GM19395 (cell line): Measurements from ENCODE around the gene CCDC32.

Source experiments
- ATAC-seq: cut with Tn5 transposase; IDR thresholded peaks from one replicate; pipeline ENCODE4 v1.9.1; 2021; ENCODE audit warnings: mild to moderate bottlenecking, moderate library complexity; ENCODE audit not compliant: unreplicated experiment

The CCDC32 gene

DNA sequence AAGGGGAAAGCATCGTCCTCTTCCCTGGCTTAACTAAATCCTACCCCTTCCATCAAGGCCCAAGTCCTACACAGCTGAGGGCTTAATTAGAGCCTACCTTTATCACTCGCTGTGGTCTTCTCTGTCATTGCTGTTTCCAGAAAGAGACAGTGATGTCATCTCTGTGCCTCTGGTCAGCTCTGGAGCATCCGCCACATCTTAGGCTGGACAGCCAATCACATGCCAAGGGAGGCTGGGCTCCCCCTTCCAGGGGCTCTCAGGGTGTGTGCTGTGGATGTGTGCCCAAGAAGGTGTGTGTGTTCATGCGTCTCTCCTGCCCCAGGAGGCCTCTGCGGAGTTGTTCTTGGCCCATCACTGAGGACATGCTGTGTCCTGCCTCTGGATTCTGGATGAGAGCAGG is 51.2 kb downstream of the CCDC32 start:
- ATAC-seq, result no peak

GRCh38 chr15:40512440-40512839 is 52.4 kb downstream of the CCDC32 start:
- no peak for ATAC-seq

DNA sequence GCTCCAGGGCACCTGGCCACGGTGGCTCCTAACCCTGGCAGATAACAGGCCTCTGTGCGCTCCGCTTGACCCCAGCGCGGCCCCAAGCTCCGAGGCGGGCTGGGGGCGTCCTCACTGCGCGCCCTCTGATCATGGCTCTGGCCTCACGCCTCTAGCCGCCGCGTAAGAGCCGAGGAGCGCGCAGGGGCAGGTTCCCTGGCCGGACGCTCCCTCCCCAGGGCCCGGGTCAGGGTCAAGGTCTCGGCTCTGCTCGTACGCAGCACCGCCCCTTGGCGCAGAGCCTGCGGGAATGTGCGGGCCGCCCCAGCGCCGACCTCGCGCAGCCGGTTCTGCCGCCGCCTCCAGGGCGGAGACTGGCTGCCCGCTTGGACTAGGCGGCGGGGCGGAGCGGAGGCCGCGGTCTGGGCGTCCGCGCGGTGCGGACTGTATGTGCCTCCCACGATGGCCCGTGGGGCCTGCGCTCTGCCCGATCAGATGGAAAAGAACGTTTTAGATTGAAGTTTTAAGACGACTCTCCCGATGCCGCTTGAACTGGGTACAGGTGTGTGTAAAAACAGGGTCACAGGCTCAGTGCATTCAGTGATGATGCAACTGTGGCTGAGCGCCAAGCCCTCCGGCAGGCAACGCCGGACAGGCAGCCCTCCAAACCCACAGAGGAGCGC is 53.2 kb downstream of the CCDC32 start:
- ATAC-seq, result peak; percentile 57

GRCh38 chr15:40511093-40511471 is 53.8 kb downstream of the CCDC32 start:
- ATAC-seq, result peak; percentile 57

- no peak for ATAC-seq
Observed at GRCh38 chr15:40510201-40510600, 54.6 kb downstream of the CCDC32 start.

DNA sequence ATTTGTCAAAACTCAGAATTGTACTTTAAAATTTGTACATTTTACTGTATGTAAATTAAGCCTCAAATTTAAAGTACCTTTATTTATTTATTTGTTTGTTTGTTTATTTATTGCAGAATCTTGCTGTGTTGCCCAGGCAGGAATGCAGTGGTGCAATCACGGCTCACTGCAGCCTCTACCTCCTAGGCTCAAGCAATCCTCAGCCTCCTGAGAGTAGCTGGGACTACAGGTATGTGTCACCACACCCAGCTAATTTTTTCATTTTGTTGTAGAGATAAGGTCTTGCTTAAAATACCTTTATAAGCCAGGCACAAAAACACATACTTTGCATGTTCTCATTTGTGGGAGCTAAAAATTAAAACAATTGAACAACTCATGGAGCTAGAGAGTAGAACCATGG is 56.6 kb downstream of the CCDC32 start:
- ATAC-seq, result no peak

- ATAC-seq, result no peak
Observed at GRCh38 chr15:40506964-40507571, 57.8 kb downstream of the CCDC32 start.
